Activated CD4-positive, alpha-beta T cell treated with anti-CD3 and anti-CD28 coated beads for 36 hours (primary cell): Measurements from ENCODE around the gene TNFRSF19. TPM values are rescaled to one million over a fixed set of nuclear protein-coding genes. Genes with fewer than 3 reads are reported as not detected.
"Not testable (repeated sequence)": the region's sequence is repeated elsewhere in the genome, so short reads cannot be mapped to it uniquely, and the experiment has no call there.

ENCODE experiments used
- ATAC-seq: fragments of 200-7000 bp; cut with Tn5 transposase; one replicate; pipeline ENCODE4 v1.10.0; 2021; ENCODE audit warnings: mild to moderate bottlenecking, moderate library complexity
- CTCF ChIA-PET: fragments of 350-600 bp; sonication (Branson Sonifier 250); formaldehyde crosslinking; loops from one replicate; lab custom pipeline; 2021; ENCODE audit warnings: antibody characterized with exemption; lab: Charles Lee
- POLR2A ChIA-PET: fragments of 350-600 bp; sonication (Branson Sonifier 250); formaldehyde crosslinking; loops from one replicate; lab custom pipeline; 2021; ENCODE audit warnings: antibody characterized with exemption, inconsistent platforms; lab: Charles Lee
- DNase-seq: peaks from one replicate; pipeline ENCODE4 v3.0.0-alpha.2; 2020
- H3K27ac Mint-ChIP-seq: one replicate; pipeline ENCODE4 v1.8.0; 2021; ENCODE audit warnings: mixed read lengths
- H3K27me3 Mint-ChIP-seq: one replicate; pipeline ENCODE4 v1.8.0; 2021; ENCODE audit warnings: mixed read lengths
- H3K36me3 Mint-ChIP-seq: one replicate; pipeline ENCODE4 v1.8.0; 2021; ENCODE audit warnings: low read depth, mixed read lengths
- H3K4me1 Mint-ChIP-seq: one replicate; pipeline ENCODE4 v1.8.0; 2021; ENCODE audit warnings: mixed read lengths
- H3K4me3 Mint-ChIP-seq: one replicate; pipeline ENCODE4 v1.8.0; 2021; ENCODE audit warnings: mild to moderate bottlenecking, moderate library complexity, mixed read lengths
- H3K9me3 Mint-ChIP-seq: one replicate; pipeline ENCODE4 v1.8.0; 2021; ENCODE audit warnings: low read depth, mixed read lengths
- intact Hi-C, 2 experiments: fragments of 100-400 bp; cut with DNase I in 1 of 2; cut with micrococcal nuclease in 1 of 2; formaldehyde crosslinking; loops; one replicate each; pipeline versions ENCODE4 v1.14.2 to v1.15.1; 2022 to 2024; cut with DNase I, micrococcal nuclease
- total RNA-seq, 2 experiments: library from RNA; stranded (reverse); gene quantifications; one replicate each; pipeline ENCODE4 v1.2.3, GENCODE V29; 2021

Gene TNFRSF19
- total RNA-seq, 2 experiments from 2014 or later: not detected

GRCh38 chr13:23666582-23666981, 96.4 kb downstream of the TNFRSF19 start:
- H3K36me3 Mint-ChIP-seq: no peaks in the 10 kb centered on the region
- no peak overlapping the region for H3K4me3 Mint-ChIP-seq
- H3K4me1 Mint-ChIP-seq: no peaks in the 10 kb centered on the region
- no peak for ATAC-seq
- POLR2A ChIA-PET: no interaction called here
- peaks cover 2% of the 10 kb centered on the region for H3K27me3 Mint-ChIP-seq
- CTCF ChIA-PET: interaction anchor here (0.7 kb wide), 1 partner anchor 11 kb away, joined by 3 read pairs; no protein-coding TSS in a partner anchor
- H3K9me3 Mint-ChIP-seq: peaks cover 4% of the 10 kb centered on the region
- intact Hi-C loops: no loop called here
- H3K27ac Mint-ChIP-seq: no peak overlapping the region
- no peak for DNase-seq

- peaks cover 2% of the 10 kb centered on the region for H3K27me3 Mint-ChIP-seq
- ChIA-PET POLR2A (interaction anchor here (0.7 kb wide), 1 partner anchor 45 kb away, joined by 4 read pairs; no protein-coding TSS in a partner anchor), CTCF (interaction anchor here (0.7 kb wide), 1 partner anchor 49 kb away, joined by 3 read pairs; no protein-coding TSS in a partner anchor)
- no peaks in the 10 kb centered on the region for H3K36me3 Mint-ChIP-seq
- no peaks in the 10 kb centered on the region for H3K9me3 Mint-ChIP-seq
- no peak overlapping the region for H3K27ac Mint-ChIP-seq
- intact Hi-C loops: no loop called here
- no peak for ATAC-seq
- no peak overlapping the region for H3K4me3 Mint-ChIP-seq
- no peaks in the 10 kb centered on the region for H3K4me1 Mint-ChIP-seq
- no peak for DNase-seq
These were observed 97.5 kb downstream of the TNFRSF19 start for GRCh38 chr13:23667750-23668149.

- intact Hi-C loops: no loop called here
- Mint-ChIP-seq H3K27me3 (peaks cover 2% of the 10 kb centered on the region), H3K4me3 (no peak overlapping the region), H3K36me3 (no peaks in the 10 kb centered on the region), H3K4me1 (no peaks in the 10 kb centered on the region), H3K27ac (no peak overlapping the region), H3K9me3 (no peaks in the 10 kb centered on the region)
- DNase-seq (no peak), ATAC-seq (no peak)
- POLR2A ChIA-PET: no interaction called here
- CTCF ChIA-PET: interaction anchor here (0.7 kb wide), 1 partner anchor 15 kb away, joined by 4 read pairs; no protein-coding TSS in a partner anchor
These were observed 98.3 kb downstream of the TNFRSF19 start for GRCh38 chr13:23668562-23668961.

GRCh38 chr13:23670793-23671192, 100.6 kb downstream of the TNFRSF19 start:
- Mint-ChIP-seq H3K4me1 (peaks cover 10% of the 10 kb centered on the region), H3K27ac (no peak overlapping the region), H3K4me3 (no peak overlapping the region), H3K27me3 (peaks cover 2% of the 10 kb centered on the region), H3K9me3 (no peaks in the 10 kb centered on the region), H3K36me3 (no peaks in the 10 kb centered on the region)
- intact Hi-C loops: no loop called here
- ATAC-seq (no peak), DNase-seq (no peak)
- ChIA-PET CTCF (interaction anchor here (0.7 to 1.2 kb wide), 2 partner anchors 24 to 53 kb away, joined by 3 read pairs; no protein-coding TSS in a partner anchor), POLR2A (no interaction called here)

- ChIA-PET CTCF (interaction anchor here (0.7 to 1.2 kb wide), 2 partner anchors 24 to 54 kb away, joined by 3 read pairs; no protein-coding TSS in a partner anchor), POLR2A (no interaction called here)
- ATAC-seq (no peak), DNase-seq (no peak)
- intact Hi-C loops: no loop called here
- no peaks in the 10 kb centered on the region for H3K9me3 Mint-ChIP-seq
- no peak overlapping the region for H3K4me3 Mint-ChIP-seq
- H3K4me1 Mint-ChIP-seq: peaks cover 10% of the 10 kb centered on the region
- peaks cover 2% of the 10 kb centered on the region for H3K27me3 Mint-ChIP-seq
- H3K36me3 Mint-ChIP-seq: no peaks in the 10 kb centered on the region
- no peak overlapping the region for H3K27ac Mint-ChIP-seq
These were observed 101.2 kb downstream of the TNFRSF19 start for GRCh38 chr13:23671377-23671776.

- Mint-ChIP-seq H3K4me1 (peaks cover 10% of the 10 kb centered on the region), H3K9me3 (no peaks in the 10 kb centered on the region), H3K36me3 (no peaks in the 10 kb centered on the region), H3K27ac (no peak overlapping the region), H3K27me3 (peaks cover 4% of the 10 kb centered on the region), H3K4me3 (no peak overlapping the region)
- DNase-seq: no peak
- no peak for ATAC-seq
- intact Hi-C loops: no loop called here
- CTCF ChIA-PET: interaction anchor here (1.2 kb wide), 1 partner anchor 25 kb away, joined by 3 read pairs; no protein-coding TSS in a partner anchor
- POLR2A ChIA-PET: no interaction called here
These were observed 101.7 kb downstream of the TNFRSF19 start for GRCh38 chr13:23671897-23672296.

- intact Hi-C loops: no loop called here
- Mint-ChIP-seq H3K27ac (no peak overlapping the region), H3K36me3 (no peaks in the 10 kb centered on the region), H3K9me3 (no peaks in the 10 kb centered on the region), H3K27me3 (peaks cover 4% of the 10 kb centered on the region), H3K4me1 (peaks cover 10% of the 10 kb centered on the region), H3K4me3 (no peak overlapping the region)
- ChIA-PET CTCF (no interaction called here), POLR2A (no interaction called here)
- no peak for ATAC-seq
- no peak for DNase-seq
These were observed 102.4 kb downstream of the TNFRSF19 start for GRCh38 chr13:23672616-23673015.

GRCh38 chr13:23673354-23673753, 103.1 kb downstream of the TNFRSF19 start:
- CTCF ChIA-PET: no interaction called here
- H3K36me3 Mint-ChIP-seq: no peaks in the 10 kb centered on the region
- H3K4me3 Mint-ChIP-seq: no peak overlapping the region
- H3K9me3 Mint-ChIP-seq: no peaks in the 10 kb centered on the region
- DNase-seq (no peak), ATAC-seq (no peak)
- intact Hi-C loops: no loop called here
- peaks cover 10% of the 10 kb centered on the region for H3K4me1 Mint-ChIP-seq
- H3K27me3 Mint-ChIP-seq: peaks cover 4% of the 10 kb centered on the region
- no peak overlapping the region for H3K27ac Mint-ChIP-seq
- POLR2A ChIA-PET: no interaction called here

- DNase-seq (no peak), ATAC-seq (no peak)
- Mint-ChIP-seq H3K36me3 (no peaks in the 10 kb centered on the region), H3K27ac (no peak overlapping the region), H3K4me1 (peaks cover 14% of the 10 kb centered on the region), H3K27me3 (peaks cover 4% of the 10 kb centered on the region), H3K4me3 (no peak overlapping the region), H3K9me3 (no peaks in the 10 kb centered on the region)
- intact Hi-C loops: loop anchor here in 1 of 2 experiments (2.0 kb wide), 1 partner anchor 79 kb away; no protein-coding TSS in a partner anchor
- ChIA-PET POLR2A (no interaction called here), CTCF (no interaction called here)
These were observed 103.8 kb downstream of the TNFRSF19 start for GRCh38 chr13:23673867-23674605.

- intact Hi-C loops: loop anchor here in 1 of 2 experiments (2.0 to 5.0 kb wide), 2 partner anchors 78 to 298 kb away; no protein-coding TSS in a partner anchor
- Mint-ChIP-seq H3K4me1 (peaks cover 21% of the 10 kb centered on the region), H3K4me3 (no peak overlapping the region), H3K27me3 (peaks cover 4% of the 10 kb centered on the region), H3K36me3 (no peaks in the 10 kb centered on the region), H3K9me3 (no peaks in the 10 kb centered on the region), H3K27ac (no peak overlapping the region)
- CTCF ChIA-PET: no interaction called here
- ATAC-seq: peak; percentile 66
- DNase-seq: peak; percentile 43
- POLR2A ChIA-PET: no interaction called here
These were observed 104.8 kb downstream of the TNFRSF19 start for GRCh38 chr13:23674795-23675640.

- H3K4me1 Mint-ChIP-seq: peaks cover 21% of the 10 kb centered on the region
- DNase-seq, H3K27ac Mint-ChIP-seq, H3K4me3 Mint-ChIP-seq, POLR2A ChIA-PET, H3K9me3 Mint-ChIP-seq, H3K27me3 Mint-ChIP-seq, H3K36me3 Mint-ChIP-seq, ATAC-seq: not testable (repeated sequence)
- intact Hi-C loops: loop anchor here in 1 of 2 experiments (5.0 kb wide), 1 partner anchor 300 kb away; no protein-coding TSS in a partner anchor
- CTCF ChIA-PET: interaction anchor here (1.1 kb wide), 1 partner anchor 11 kb away, joined by 3 read pairs; no protein-coding TSS in a partner anchor
These were observed 107.6 kb downstream of the TNFRSF19 start for GRCh38 chr13:23677679-23678288.
